OCI-LY3 (cell line): ENCODE measurements around the gene PTPRN2.

Experiments used
- EZH2phosphoT487 ChIP-seq: fragments of 200-600 bp; shearing (Covaris generic); IDR thresholded peaks from 2 replicates; pipeline ENCODE4 v1.6.1; 2018; ENCODE audit warnings: antibody characterized with exemption, mixed run types, low read depth
- TF ChIP-seq, protein P1 (sequence below): fragments of 200-600, 300-600 bp; sonication (generic); IDR thresholded peaks from 2 replicates; pipeline ENCODE4 v1.5.1; 2014; ENCODE audit warnings: antibody characterized with exemption, low read length, low read depth

DNA sequence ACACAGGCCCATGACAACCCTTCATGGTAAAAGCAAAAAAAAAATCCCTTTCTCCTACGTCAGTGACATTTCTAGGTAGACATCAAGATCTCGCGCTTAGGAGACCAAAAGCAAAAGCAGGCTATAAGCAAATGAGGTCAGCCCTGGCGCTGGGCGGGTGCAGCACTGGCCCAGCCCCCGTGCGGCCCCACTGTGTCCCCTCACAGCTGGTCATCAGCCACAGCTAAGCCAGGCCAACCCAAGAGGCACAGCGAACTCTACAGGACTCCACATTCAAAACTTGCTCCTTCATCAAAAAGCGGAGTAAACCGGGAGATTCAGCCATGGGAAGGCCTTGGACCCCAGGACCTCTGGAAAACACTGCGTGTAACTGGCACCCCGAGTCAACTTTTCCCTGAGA, 113.7 kb downstream of the PTPRN2 start:
- TF ChIP-seq, protein P1, sequence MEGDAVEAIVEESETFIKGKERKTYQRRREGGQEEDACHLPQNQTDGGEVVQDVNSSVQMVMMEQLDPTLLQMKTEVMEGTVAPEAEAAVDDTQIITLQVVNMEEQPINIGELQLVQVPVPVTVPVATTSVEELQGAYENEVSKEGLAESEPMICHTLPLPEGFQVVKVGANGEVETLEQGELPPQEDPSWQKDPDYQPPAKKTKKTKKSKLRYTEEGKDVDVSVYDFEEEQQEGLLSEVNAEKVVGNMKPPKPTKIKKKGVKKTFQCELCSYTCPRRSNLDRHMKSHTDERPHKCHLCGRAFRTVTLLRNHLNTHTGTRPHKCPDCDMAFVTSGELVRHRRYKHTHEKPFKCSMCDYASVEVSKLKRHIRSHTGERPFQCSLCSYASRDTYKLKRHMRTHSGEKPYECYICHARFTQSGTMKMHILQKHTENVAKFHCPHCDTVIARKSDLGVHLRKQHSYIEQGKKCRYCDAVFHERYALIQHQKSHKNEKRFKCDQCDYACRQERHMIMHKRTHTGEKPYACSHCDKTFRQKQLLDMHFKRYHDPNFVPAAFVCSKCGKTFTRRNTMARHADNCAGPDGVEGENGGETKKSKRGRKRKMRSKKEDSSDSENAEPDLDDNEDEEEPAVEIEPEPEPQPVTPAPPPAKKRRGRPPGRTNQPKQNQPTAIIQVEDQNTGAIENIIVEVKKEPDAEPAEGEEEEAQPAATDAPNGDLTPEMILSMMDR, result no peak
- TF ChIP-seq EZH2phosphoT487, result no peak
